GM13977 (cell line): ENCODE results near the gene KCNMA1.

Source experiments
- DNase-seq: peaks from one replicate; pipeline ENCODE4 v3.0.0; 2012; ENCODE audit warnings: low spot score
- in situ Hi-C: fragments of 300-500 bp; cut with MboI; formaldehyde crosslinking; loops from one replicate; pipeline ENCODE4 v1.12.0; 2022; ENCODE audit warnings: low sequenced_read_pairs, low pct_unique_long_range_greater_than_20kb, mixed read lengths, inconsistent platforms; ENCODE audit not compliant: unreplicated experiment
- TF ChIP-seq, protein P1 (sequence below): IDR thresholded peaks from 2 replicates; pipeline ENCODE4 v1.5.1; 2012; ENCODE audit warnings: mild to moderate bottlenecking, control low read depth; ENCODE audit not compliant: insufficient read depth; ENCODE audit errors: extremely low read depth, missing control alignments

KCNMA1 gene

DNA sequence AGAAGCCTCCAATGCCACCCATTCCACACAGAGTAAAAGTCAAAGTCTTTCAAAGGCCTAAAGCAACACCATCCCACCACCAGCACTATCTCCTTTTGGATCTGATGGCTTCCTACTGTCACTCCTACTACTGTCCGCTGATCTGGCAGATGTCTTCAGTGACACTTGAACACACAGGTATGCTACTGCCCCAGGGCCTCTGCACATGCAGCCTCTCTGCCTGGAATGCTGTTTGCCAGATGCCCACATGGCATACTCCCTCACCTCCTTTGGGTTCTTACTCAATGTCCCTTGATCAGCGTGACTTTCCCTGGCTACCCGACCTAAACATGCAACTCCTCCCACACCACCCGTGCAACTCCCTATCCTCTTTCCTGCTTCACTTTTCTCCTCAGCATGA is 512.4 kb downstream of the KCNMA1 start:
- TF ChIP-seq, protein P1, sequence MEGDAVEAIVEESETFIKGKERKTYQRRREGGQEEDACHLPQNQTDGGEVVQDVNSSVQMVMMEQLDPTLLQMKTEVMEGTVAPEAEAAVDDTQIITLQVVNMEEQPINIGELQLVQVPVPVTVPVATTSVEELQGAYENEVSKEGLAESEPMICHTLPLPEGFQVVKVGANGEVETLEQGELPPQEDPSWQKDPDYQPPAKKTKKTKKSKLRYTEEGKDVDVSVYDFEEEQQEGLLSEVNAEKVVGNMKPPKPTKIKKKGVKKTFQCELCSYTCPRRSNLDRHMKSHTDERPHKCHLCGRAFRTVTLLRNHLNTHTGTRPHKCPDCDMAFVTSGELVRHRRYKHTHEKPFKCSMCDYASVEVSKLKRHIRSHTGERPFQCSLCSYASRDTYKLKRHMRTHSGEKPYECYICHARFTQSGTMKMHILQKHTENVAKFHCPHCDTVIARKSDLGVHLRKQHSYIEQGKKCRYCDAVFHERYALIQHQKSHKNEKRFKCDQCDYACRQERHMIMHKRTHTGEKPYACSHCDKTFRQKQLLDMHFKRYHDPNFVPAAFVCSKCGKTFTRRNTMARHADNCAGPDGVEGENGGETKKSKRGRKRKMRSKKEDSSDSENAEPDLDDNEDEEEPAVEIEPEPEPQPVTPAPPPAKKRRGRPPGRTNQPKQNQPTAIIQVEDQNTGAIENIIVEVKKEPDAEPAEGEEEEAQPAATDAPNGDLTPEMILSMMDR: no peak
- in situ Hi-C loops: no loop called here
- DNase-seq: no peak

DNA sequence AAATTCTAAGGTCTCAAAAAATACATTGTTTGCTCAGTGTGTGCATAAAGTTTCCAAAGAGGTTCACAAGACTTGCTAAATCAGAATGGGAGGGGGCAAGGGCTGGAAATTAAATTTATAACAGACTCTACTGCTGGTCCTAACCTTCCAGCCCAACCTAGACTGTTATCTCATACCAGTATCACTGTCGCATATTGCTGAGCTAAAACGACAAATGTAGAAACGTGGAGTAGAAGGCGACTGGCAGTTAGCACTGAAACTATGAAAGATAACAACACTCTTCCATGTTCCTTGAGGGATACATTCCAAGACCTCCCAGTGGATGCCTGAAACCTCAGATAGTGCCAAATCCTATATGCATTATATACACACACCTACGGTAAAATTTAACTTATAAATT is 514.3 kb downstream of the KCNMA1 start:
- DNase-seq: no peak
- TF ChIP-seq, protein P1: no peak
- in situ Hi-C loops: no loop called here

DNA sequence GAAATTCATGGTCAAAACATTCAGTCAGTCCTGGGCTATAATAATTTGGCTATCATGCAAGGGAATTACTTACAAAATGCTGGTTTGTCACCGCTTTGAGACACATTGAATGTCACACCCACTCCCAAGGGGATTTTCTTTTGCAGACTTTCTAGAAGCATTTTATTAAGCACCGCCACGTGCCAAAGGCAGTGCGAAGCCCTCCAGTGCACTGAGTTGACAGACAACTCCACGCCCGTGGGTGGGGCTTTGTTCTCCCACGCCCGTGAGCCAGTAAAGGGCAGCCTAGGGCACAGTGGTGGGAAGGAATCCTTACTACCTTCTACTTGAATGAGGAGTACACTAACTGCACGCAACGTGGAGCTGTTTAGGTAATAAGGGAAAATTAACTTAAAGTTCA is 515.8 kb downstream of the KCNMA1 start:
- TF ChIP-seq, protein P1: no peak
- DNase-seq: no peak
- in situ Hi-C loops: no loop called here

DNA sequence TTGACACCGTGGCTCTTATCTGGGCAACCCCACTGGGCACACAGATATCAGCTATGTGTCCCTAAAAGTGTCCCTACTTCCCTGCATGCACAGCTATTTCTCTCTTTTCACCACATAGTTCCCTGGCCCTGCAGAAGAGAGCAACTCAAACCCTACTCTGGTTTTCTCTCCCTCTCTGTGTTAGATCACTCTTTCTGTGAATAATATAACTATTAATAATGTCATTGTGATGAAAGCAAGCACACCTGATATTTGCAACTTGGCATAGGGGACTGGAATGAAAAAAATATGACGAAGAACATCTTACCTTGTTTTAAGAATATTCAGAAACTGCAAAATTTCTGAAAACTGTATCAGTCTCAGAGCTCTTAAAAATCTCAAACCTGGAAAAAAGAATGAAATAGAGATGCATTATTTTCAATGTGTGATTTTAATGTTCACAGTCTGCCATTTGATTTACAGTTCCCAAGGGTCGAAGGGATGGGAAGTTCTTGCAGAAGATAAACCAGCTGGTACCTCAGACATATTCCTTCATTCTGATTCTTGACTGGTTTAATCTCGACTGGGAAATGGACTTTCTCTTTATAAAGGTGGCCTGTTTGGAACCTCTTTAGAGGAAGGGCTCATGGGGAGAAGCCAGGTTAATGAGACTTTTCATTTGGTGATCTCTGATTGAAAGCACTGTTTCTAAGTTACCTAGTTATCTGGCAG is 516.8 kb downstream of the KCNMA1 start:
- TF ChIP-seq, protein P1: no peak
- no peak for DNase-seq
- in situ Hi-C loops: no loop called here

DNA sequence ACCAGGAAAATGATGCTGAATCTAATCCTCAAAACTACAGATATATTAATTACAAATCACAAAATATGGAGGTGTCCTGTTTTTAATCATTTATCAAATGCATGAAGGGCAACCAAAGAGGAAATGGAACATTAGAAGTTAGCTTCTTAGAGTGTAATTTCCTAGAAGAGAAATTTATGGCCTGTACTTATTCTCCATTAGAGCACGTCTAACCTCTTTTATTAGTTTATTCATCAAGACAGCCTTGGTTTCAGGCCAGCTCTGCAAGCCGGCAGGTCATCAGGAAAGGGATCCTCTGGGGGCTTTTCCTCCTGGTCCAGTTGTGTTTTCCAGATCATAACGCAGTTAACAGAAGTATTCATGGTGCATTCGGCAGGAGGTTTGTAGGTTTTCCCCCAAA is 517.6 kb downstream of the KCNMA1 start:
- TF ChIP-seq, protein P1: no peak
- DNase-seq: no peak

DNA sequence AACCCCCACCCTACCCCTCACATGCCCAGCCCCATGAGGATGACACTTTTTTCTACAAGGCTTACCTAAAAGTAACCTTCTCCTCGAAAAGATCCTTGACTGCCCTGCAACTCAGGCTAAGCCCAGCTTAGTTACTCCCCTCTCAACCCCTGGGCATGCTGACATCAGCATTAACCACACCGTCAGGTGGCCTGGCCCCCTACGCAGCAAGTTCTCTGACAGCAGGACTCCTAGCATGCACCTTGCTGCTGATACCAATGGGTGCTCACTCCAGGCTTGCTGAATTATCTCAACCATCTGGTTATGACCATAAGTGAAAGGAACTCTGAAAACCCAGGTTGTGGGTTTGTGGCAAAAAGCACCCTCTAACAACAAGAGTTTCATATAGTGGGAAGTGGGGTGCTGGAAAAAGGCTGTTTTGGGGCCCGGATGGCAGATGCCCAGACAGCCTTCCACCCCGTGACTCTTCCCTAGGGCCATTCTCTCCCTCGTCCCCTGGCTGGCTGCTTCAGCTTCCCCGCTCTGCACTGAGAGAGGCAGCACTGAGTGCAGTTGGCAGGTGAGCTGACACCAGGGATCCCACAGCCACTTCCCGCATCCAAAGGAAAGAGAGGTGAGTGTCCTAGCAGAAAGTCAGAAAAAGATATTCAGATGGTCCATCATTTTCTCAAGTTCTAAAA is 518.9 kb downstream of the KCNMA1 start:
- in situ Hi-C loops: no loop called here
- DNase-seq: no peak

More for the DNA sequence above, 517.6 kb downstream of the KCNMA1 start:
- in situ Hi-C loops: no loop called here

More for the DNA sequence above, 518.9 kb downstream of the KCNMA1 start:
- TF ChIP-seq, protein P1: no peak
